GM23338 (cell line): ENCODE results near the gene U2AF1L4. TPM values are rescaled to one million over a fixed set of nuclear protein-coding genes. Genes with fewer than 3 reads are reported as not detected.

Source experiments
- ATAC-seq: fragments of 200-7000 bp; cut with Tn5 transposase; 3 replicates; pipeline ENCODE4 v1.9.1; 2020
- DNase-seq: peaks from one replicate; pipeline ENCODE4 v3.0.0-alpha.2; 2015; ENCODE audit warnings: low spot score
- H2AFZ ChIP-seq: fragments of 200-600 bp; sonication (generic); 2 replicates; pipeline ENCODE4 v1.8.0; 2016; ENCODE audit warnings: antibody characterized with exemption, mild to moderate bottlenecking, moderate library complexity
- H3F3A ChIP-seq: fragments of 200-600 bp; sonication (generic); replicated peaks from 2 replicates; pipeline ENCODE4 v1.8.0; 2017; ENCODE audit warnings: antibody characterized with exemption, mixed run types, low read depth
- H3K27ac ChIP-seq: fragments of 200-600 bp; sonication (generic); 2 replicates; pipeline ENCODE4 v1.6.1; 2016; ENCODE audit warnings: low read depth
- H3K27me3 ChIP-seq: fragments of 200-600 bp; sonication (generic); 2 replicates; pipeline ENCODE4 v1.8.0; 2016; ENCODE audit warnings: mild to moderate bottlenecking, mixed run types, moderate library complexity; ENCODE audit not compliant: insufficient read depth
- H3K36me3 ChIP-seq: fragments of 200-600 bp; sonication (generic); 2 replicates; pipeline ENCODE4 v1.8.0; 2016; ENCODE audit warnings: mild to moderate bottlenecking; ENCODE audit not compliant: insufficient read depth
- H3K4me1 ChIP-seq: fragments of 200-600 bp; sonication (generic); 2 replicates; pipeline ENCODE4 v1.8.0; 2016; ENCODE audit warnings: mild to moderate bottlenecking, moderate library complexity; ENCODE audit not compliant: insufficient read depth
- H3K4me2 ChIP-seq: fragments of 200-600 bp; sonication (generic); 2 replicates; pipeline ENCODE4 v1.7.1; 2017; ENCODE audit warnings: mixed run types
- H3K4me3 ChIP-seq: fragments of 200-600 bp; sonication (generic); 2 replicates; pipeline ENCODE4 v1.6.1; 2016; ENCODE audit warnings: mixed run types
- H3K79me2 ChIP-seq: fragments of 200-600 bp; sonication (generic); replicated peaks from 2 replicates; pipeline ENCODE4 v1.8.0; 2017; ENCODE audit warnings: mild to moderate bottlenecking; ENCODE audit not compliant: insufficient read depth
- H3K9me2 ChIP-seq: fragments of 200-600 bp; sonication (generic); 2 replicates; pipeline ENCODE4 v1.8.0; 2017; ENCODE audit not compliant: insufficient read depth
- H4K20me1 ChIP-seq: fragments of 200-600 bp; sonication (generic); replicated peaks from 2 replicates; pipeline ENCODE4 v1.8.0; 2017; ENCODE audit warnings: mild to moderate bottlenecking; ENCODE audit not compliant: insufficient read depth
- H3K27ac Mint-ChIP-seq: 2 replicates; pipeline ENCODE4 v1.8.0; 2020; ENCODE audit warnings: inconsistent platforms, mild to moderate bottlenecking, moderate library complexity, mixed read lengths
- H3K27me3 Mint-ChIP-seq: 3 replicates; pipeline ENCODE4 v1.8.0; 2022; ENCODE audit warnings: low read depth, mild to moderate bottlenecking, moderate library complexity, mixed read lengths, inconsistent platforms; ENCODE audit not compliant: insufficient read depth, poor library complexity
- H3K36me3 Mint-ChIP-seq: 3 replicates; pipeline ENCODE4 v1.8.0; 2021; ENCODE audit warnings: low read depth, mild to moderate bottlenecking, inconsistent platforms, moderate library complexity, mixed read lengths
- H3K4me1 Mint-ChIP-seq: 3 replicates; pipeline ENCODE4 v1.8.0; 2020; ENCODE audit warnings: mild to moderate bottlenecking, inconsistent platforms, mixed read lengths
- H3K4me3 Mint-ChIP-seq: 3 replicates; pipeline ENCODE4 v1.8.0; 2021; ENCODE audit warnings: moderate library complexity, mild to moderate bottlenecking, inconsistent platforms, mixed read lengths
- H3K9me3 Mint-ChIP-seq: 3 replicates; pipeline ENCODE4 v1.8.0; 2020; ENCODE audit warnings: moderate library complexity, mild to moderate bottlenecking, inconsistent platforms, mixed read lengths
- CREB1 ChIP-seq: fragments of 250-450 bp; sonication (Bioruptor Pico); IDR thresholded peaks from 2 replicates; pipeline ENCODE4 v1.5.0; 2020; ENCODE audit warnings: low read depth, mild to moderate bottlenecking, moderate library complexity
- EZH2phosphoT487 ChIP-seq: fragments of 200-600 bp; sonication (generic); IDR thresholded peaks from one replicate; pipeline ENCODE4 v1.8.1; 2018; ENCODE audit warnings: antibody characterized with exemption; ENCODE audit not compliant: unreplicated experiment
- NANOG ChIP-seq: IDR thresholded peaks from 2 replicates; pipeline ENCODE4 v1.6.1; 2016; ENCODE audit warnings: antibody characterized with exemption, borderline replicate concordance
- POLR2AphosphoS5 ChIP-seq: IDR thresholded peaks from 2 replicates; pipeline ENCODE4 v1.6.1; 2016; ENCODE audit warnings: antibody characterized with exemption, low read depth
- REST ChIP-seq: IDR thresholded peaks from one replicate; pipeline ENCODE4 v1.6.1; 2018; ENCODE audit warnings: antibody characterized with exemption; ENCODE audit not compliant: unreplicated experiment
- STAT1 ChIP-seq: IDR thresholded peaks from one replicate; pipeline ENCODE4 v1.6.1; 2016; ENCODE audit warnings: antibody characterized with exemption; ENCODE audit not compliant: unreplicated experiment
- ZNF331 ChIP-seq: fragments of 250-450 bp; sonication (Bioruptor Pico); IDR thresholded peaks from 2 replicates; pipeline ENCODE4 v1.5.0; 2020; ENCODE audit warnings: low read depth, mild to moderate bottlenecking, moderate library complexity
- ZNF462 ChIP-seq: fragments of 250-450 bp; sonication (Bioruptor Pico); IDR thresholded peaks from 2 replicates; pipeline ENCODE4 v1.5.0; 2020; ENCODE audit warnings: mild to moderate bottlenecking, moderate library complexity
- polyA plus RNA-seq: library from polyadenylated mRNA; unstranded; fragments of >200 nt; fragmentation: Nextera tagmentation; extraction: Ambion mirVana; gene quantifications from 2 replicates; pipeline ENCODE4 v1.2.1, GENCODE V29; 2016
- total RNA-seq: library from RNA; depleted of rRNA; stranded (reverse); fragments of >200 nt; shearing (Covaris generic); gene quantifications from 2 replicates; pipeline ENCODE4 v1.2.3, GENCODE V29; 2014

The U2AF1L4 gene
- total and polyA plus RNA-seq, 2 experiments from 2014 or later, result 13.1 to 23.7 TPM

GRCh38 chr19:35751839-35752745 lies 6.9 kb upstream of the U2AF1L4 start:
- no peak for ATAC-seq
- Histone ChIP-seq H3K36me3 (no peaks in the 10 kb centered on the region), H3K79me2 (no peaks in the 10 kb centered on the region), H3K27me3 (peaks cover 26% of the 10 kb centered on the region), H4K20me1 (no peaks in the 10 kb centered on the region), H2AFZ (no peak overlapping the region), H3K9me2 (no peaks in the 10 kb centered on the region), H3K4me2 (no peak overlapping the region), H3K4me1 (peaks cover 9% of the 10 kb centered on the region), H3K4me3 (no peak overlapping the region), H3K27ac (no peak overlapping the region), H3F3A (0 out of 2 replicates have a peak, but pooled peaks cover 3% of the 10 kb centered on the region)
- Mint-ChIP-seq H3K27ac (no peak overlapping the region), H3K9me3 (no peaks in the 10 kb centered on the region; the same call in 2 of the 3 replicates), H3K36me3 (peaks cover 2% of the 10 kb centered on the region; the same call in 1 of the 3 replicates), H3K4me3 (no peak overlapping the region), H3K4me1 (peaks cover 18% of the 10 kb centered on the region), H3K27me3 (peaks cover 31% of the 10 kb centered on the region)
- no peak for DNase-seq
- TF ChIP-seq EZH2phosphoT487 (no peak), CREB1 (CRISPR knock-in tag) (no peak), STAT1 (no peak), REST (no peak), POLR2AphosphoS5 (no peak), ZNF462 (CRISPR knock-in tag) (no peak), ZNF331 (CRISPR knock-in tag) (no peak), NANOG (no peak)
